Panc1 (cell line): Measurements from ENCODE around the gene HNRNPA3.

ENCODE experiments used
- POLR2AphosphoS5 ChIP-seq: IDR thresholded peaks from 2 replicates; pipeline ENCODE4 v1.6.1; 2012; ENCODE audit warnings: mild to moderate bottlenecking, low read depth, low read length, moderate library complexity
- SIN3A ChIP-seq: IDR thresholded peaks from 2 replicates; pipeline ENCODE4 v1.6.1; 2012; ENCODE audit warnings: low read depth, mild to moderate bottlenecking, low read length, moderate library complexity, borderline replicate concordance; ENCODE audit not compliant: insufficient read depth
- TF ChIP-seq, protein P1 (sequence below): fragments of 450-650 bp; IDR thresholded peaks from 2 replicates; pipeline ENCODE4 v1.5.1; 2017; ENCODE audit warnings: mild to moderate bottlenecking
- TF ChIP-seq, protein P2 (sequence below), 2 experiments: IDR thresholded peaks; 2 replicates each; pipeline ENCODE4 v1.6.1; 2011 to 2012; ENCODE audit warnings: low read depth in 2 of 2, control low read depth in 1 of 2, low read length in 1 of 2, mild to moderate bottlenecking in 1 of 2, moderate library complexity in 1 of 2; ENCODE audit not compliant: insufficient read depth in 1 of 2

DNA sequence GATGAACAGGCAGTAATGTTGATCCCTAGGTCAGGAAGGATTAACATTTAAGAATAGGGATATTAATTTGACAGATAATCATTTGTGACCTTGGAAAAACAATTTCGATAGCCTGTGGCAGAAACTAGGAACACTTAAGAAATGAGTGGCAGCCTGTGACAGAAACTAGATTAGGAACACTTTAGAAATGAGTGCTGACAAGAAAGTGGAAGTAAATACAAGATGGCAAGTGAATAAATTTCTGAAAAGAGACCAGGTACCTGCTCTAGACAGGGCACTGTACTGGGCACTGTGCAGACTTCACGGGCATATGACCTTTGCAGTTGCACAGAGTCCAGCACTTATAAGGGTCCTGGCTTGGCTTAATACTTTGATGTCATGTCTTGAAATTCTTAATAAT, 5.5 kb upstream of the HNRNPA3 start:
- no peak for TF ChIP-seq POLR2AphosphoS5
- TF ChIP-seq, protein P1, sequence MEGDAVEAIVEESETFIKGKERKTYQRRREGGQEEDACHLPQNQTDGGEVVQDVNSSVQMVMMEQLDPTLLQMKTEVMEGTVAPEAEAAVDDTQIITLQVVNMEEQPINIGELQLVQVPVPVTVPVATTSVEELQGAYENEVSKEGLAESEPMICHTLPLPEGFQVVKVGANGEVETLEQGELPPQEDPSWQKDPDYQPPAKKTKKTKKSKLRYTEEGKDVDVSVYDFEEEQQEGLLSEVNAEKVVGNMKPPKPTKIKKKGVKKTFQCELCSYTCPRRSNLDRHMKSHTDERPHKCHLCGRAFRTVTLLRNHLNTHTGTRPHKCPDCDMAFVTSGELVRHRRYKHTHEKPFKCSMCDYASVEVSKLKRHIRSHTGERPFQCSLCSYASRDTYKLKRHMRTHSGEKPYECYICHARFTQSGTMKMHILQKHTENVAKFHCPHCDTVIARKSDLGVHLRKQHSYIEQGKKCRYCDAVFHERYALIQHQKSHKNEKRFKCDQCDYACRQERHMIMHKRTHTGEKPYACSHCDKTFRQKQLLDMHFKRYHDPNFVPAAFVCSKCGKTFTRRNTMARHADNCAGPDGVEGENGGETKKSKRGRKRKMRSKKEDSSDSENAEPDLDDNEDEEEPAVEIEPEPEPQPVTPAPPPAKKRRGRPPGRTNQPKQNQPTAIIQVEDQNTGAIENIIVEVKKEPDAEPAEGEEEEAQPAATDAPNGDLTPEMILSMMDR, result no peak
- TF ChIP-seq SIN3A, result no peak
- TF ChIP-seq, protein P2, sequence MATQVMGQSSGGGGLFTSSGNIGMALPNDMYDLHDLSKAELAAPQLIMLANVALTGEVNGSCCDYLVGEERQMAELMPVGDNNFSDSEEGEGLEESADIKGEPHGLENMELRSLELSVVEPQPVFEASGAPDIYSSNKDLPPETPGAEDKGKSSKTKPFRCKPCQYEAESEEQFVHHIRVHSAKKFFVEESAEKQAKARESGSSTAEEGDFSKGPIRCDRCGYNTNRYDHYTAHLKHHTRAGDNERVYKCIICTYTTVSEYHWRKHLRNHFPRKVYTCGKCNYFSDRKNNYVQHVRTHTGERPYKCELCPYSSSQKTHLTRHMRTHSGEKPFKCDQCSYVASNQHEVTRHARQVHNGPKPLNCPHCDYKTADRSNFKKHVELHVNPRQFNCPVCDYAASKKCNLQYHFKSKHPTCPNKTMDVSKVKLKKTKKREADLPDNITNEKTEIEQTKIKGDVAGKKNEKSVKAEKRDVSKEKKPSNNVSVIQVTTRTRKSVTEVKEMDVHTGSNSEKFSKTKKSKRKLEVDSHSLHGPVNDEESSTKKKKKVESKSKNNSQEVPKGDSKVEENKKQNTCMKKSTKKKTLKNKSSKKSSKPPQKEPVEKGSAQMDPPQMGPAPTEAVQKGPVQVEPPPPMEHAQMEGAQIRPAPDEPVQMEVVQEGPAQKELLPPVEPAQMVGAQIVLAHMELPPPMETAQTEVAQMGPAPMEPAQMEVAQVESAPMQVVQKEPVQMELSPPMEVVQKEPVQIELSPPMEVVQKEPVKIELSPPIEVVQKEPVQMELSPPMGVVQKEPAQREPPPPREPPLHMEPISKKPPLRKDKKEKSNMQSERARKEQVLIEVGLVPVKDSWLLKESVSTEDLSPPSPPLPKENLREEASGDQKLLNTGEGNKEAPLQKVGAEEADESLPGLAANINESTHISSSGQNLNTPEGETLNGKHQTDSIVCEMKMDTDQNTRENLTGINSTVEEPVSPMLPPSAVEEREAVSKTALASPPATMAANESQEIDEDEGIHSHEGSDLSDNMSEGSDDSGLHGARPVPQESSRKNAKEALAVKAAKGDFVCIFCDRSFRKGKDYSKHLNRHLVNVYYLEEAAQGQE (IDR thresholded peaks at IDR 0.05; ENCODE audit: insufficient read depth in 1 of 2, low read depth in 2 of 2, low read length in 1 of 2), result no peak
